NCI-H345 treated with DMSO at 0.1 percent for 48 hours (cell line): ENCODE data around the gene ACER2.
"Not testable (repeated sequence)": the region's sequence is repeated elsewhere in the genome, so short reads cannot be mapped to it uniquely, and the experiment has no call there.

Experiments
- DNase-seq: peaks from one replicate; lab custom pipeline; 2025; ENCODE audit not compliant: unreplicated experiment; lab: John Stamatoyannopoulos, UW

ACER2 gene

GRCh38 chr9:19408316-19408692, 505 bp upstream of the ACER2 start:
- DNase-seq, result peak; percentile 5

GRCh38 chr9:19409401-19410194, 789 bp downstream of the ACER2 start:
- peak; percentile 44 for DNase-seq

GRCh38 chr9:19410195-19410503, 1.3 kb downstream of the ACER2 start:
- DNase-seq, result no peak

GRCh38 chr9:19410594-19410993, 1.8 kb downstream of the ACER2 start:
- DNase-seq, result no peak

- no peak for DNase-seq
These were observed 2.5 kb downstream of the ACER2 start for GRCh38 chr9:19411316-19411715.

- DNase-seq, result not testable (repeated sequence)
These were observed 4.6 kb downstream of the ACER2 start for GRCh38 chr9:19413456-19413855.

- no peak for DNase-seq
These were observed 7.3 kb downstream of the ACER2 start for GRCh38 chr9:19416143-19416542.

- no peak for DNase-seq
These were observed 12.1 kb downstream of the ACER2 start for GRCh38 chr9:19420877-19421276.

- no peak for DNase-seq
These were observed 14.4 kb downstream of the ACER2 start for GRCh38 chr9:19423163-19423562.

GRCh38 chr9:19424176-19424779, 15.5 kb downstream of the ACER2 start:
- no peak for DNase-seq

GRCh38 chr9:19429595-19429994, 20.8 kb downstream of the ACER2 start:
- no peak for DNase-seq

- no peak for DNase-seq
These were observed 21.5 kb downstream of the ACER2 start for GRCh38 chr9:19430201-19430760.

- DNase-seq, result no peak
These were observed 22.8 kb downstream of the ACER2 start for GRCh38 chr9:19431361-19432171.

GRCh38 chr9:19432473-19432872, 23.7 kb downstream of the ACER2 start:
- DNase-seq, result no peak

- DNase-seq, result not testable (repeated sequence)
These were observed 24.9 kb downstream of the ACER2 start for GRCh38 chr9:19433729-19434128.

GRCh38 chr9:19440376-19440775, 31.6 kb downstream of the ACER2 start:
- no peak for DNase-seq

- DNase-seq, result no peak
These were observed 32.2 kb downstream of the ACER2 start for GRCh38 chr9:19440823-19441580.

GRCh38 chr9:19441730-19442129, 32.9 kb downstream of the ACER2 start:
- DNase-seq, result no peak

- no peak for DNase-seq
These were observed 33.4 kb downstream of the ACER2 start for GRCh38 chr9:19442240-19442639.

- no peak for DNase-seq
These were observed 36.6 kb downstream of the ACER2 start for GRCh38 chr9:19445452-19445851.

- peak; percentile 61 for DNase-seq
These were observed 37.6 kb downstream of the ACER2 start for GRCh38 chr9:19446361-19446861.
